ENCODE measurements around the gene COPB2. TPM values are rescaled to one million over a fixed set of nuclear protein-coding genes. Genes with fewer than 3 reads are reported as not detected.

COPB2 gene

GRCh38 chr3:139312959-139313358 is 76.5 kb downstream of the COPB2 start:
- Histone ChIP-seq H3K4me2 (ENCODE audit: low read length) (no peak overlapping the region), H3K4me1 (ENCODE audit: control insufficient read depth, insufficient read depth, low read length) (peaks cover 49% of the 10 kb centered on the region), H3K27me3 (ENCODE audit: control insufficient read depth, insufficient read depth, low read length) (no peaks in the 10 kb centered on the region), H3K9ac (ENCODE audit: low read depth, low read length) (no peak overlapping the region), H3K9me3 (replicated peaks; ENCODE audit: low read length) (no peaks in the 10 kb centered on the region), H3K4me3 (ENCODE audit: low read length) (no peak overlapping the region), H3K36me3 (ENCODE audit: insufficient read depth, low read length) (no peaks in the 10 kb centered on the region)

- Histone ChIP-seq H3K4me2 (ENCODE audit: low read length) (no peak overlapping the region), H3K4me1 (ENCODE audit: control insufficient read depth, insufficient read depth, low read length) (peaks cover 54% of the 10 kb centered on the region), H3K9me3 (replicated peaks; ENCODE audit: low read length) (no peaks in the 10 kb centered on the region), H3K4me3 (ENCODE audit: low read length) (no peak overlapping the region), H3K9ac (ENCODE audit: low read depth, low read length) (no peak overlapping the region), H3K27me3 (ENCODE audit: control insufficient read depth, insufficient read depth, low read length) (no peaks in the 10 kb centered on the region), H3K36me3 (ENCODE audit: insufficient read depth, low read length) (no peaks in the 10 kb centered on the region)
These were observed 77.0 kb downstream of the COPB2 start for GRCh38 chr3:139312416-139312815.

- H3K4me1 ChIP-seq (ENCODE audit: control insufficient read depth, insufficient read depth, low read length), result peaks cover 56% of the 10 kb centered on the region
- no peak overlapping the region for H3K9ac ChIP-seq (ENCODE audit: low read depth, low read length)
- no peak overlapping the region for H3K4me3 ChIP-seq (ENCODE audit: low read length)
- H3K4me2 ChIP-seq (ENCODE audit: low read length), result no peak overlapping the region
- no peaks in the 10 kb centered on the region for H3K36me3 ChIP-seq (ENCODE audit: insufficient read depth, low read length)
- H3K9me3 ChIP-seq (replicated peaks; ENCODE audit: low read length), result no peaks in the 10 kb centered on the region
- no peaks in the 10 kb centered on the region for H3K27me3 ChIP-seq (ENCODE audit: control insufficient read depth, insufficient read depth, low read length)
These were observed 77.9 kb downstream of the COPB2 start for GRCh38 chr3:139311557-139311956.

DNA sequence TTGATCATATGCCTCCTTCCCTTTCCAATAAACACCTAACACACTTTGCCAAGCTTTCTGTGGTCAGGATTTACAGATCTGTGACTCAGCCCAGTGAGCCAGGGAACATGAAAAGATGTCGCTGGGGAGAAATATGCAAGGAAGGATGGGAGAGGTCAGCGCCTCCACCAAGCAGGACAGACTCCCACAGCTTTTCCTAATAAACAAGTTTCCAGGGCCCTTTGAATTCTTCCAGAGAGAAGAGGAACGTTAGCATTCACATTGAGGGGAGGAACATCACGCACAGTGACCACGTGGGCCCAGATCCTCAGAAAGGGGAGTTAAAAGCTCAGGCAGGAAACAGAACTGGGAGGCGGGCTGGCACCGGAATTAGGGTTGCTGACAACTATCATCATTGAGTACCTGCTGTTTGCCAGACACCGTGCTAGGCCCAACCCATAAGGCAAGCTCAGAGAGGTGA is 78.9 kb downstream of the COPB2 start:
- H3K4me3 ChIP-seq (ENCODE audit: low read length), result peak overlapping the region; percentile 35
- H3K9me3 ChIP-seq (replicated peaks; ENCODE audit: low read length), result no peaks in the 10 kb centered on the region
- H3K4me1 ChIP-seq (ENCODE audit: control insufficient read depth, insufficient read depth, low read length), result peaks cover 56% of the 10 kb centered on the region
- H3K27me3 ChIP-seq (ENCODE audit: control insufficient read depth, insufficient read depth, low read length), result no peaks in the 10 kb centered on the region
- H3K36me3 ChIP-seq (ENCODE audit: insufficient read depth, low read length), result no peaks in the 10 kb centered on the region
- H3K4me2 ChIP-seq (ENCODE audit: low read length), result no peak overlapping the region
- peak overlapping the region; percentile 64 for H3K9ac ChIP-seq (ENCODE audit: low read depth, low read length)

- peaks cover 56% of the 10 kb centered on the region for H3K4me1 ChIP-seq (ENCODE audit: control insufficient read depth, insufficient read depth, low read length)
These were observed 79.6 kb downstream of the COPB2 start for GRCh38 chr3:139309880-139310279.

GRCh38 chr3:139309061-139309591 is 80.3 kb downstream of the COPB2 start:
- Histone ChIP-seq H3K4me2 (ENCODE audit: low read length) (no peak overlapping the region), H3K4me1 (ENCODE audit: control insufficient read depth, insufficient read depth, low read length) (peaks cover 60% of the 10 kb centered on the region), H3K36me3 (ENCODE audit: insufficient read depth, low read length) (no peaks in the 10 kb centered on the region), H3K9me3 (replicated peaks; ENCODE audit: low read length) (no peaks in the 10 kb centered on the region), H3K4me3 (ENCODE audit: low read length) (no peak overlapping the region), H3K9ac (ENCODE audit: low read depth, low read length) (peak overlapping the region; percentile 50), H3K27me3 (ENCODE audit: control insufficient read depth, insufficient read depth, low read length) (no peaks in the 10 kb centered on the region)

More at GRCh38 chr3:139309880-139310279, 79.6 kb downstream of the COPB2 start:
- Histone ChIP-seq H3K4me3 (ENCODE audit: low read length) (no peak overlapping the region), H3K36me3 (ENCODE audit: insufficient read depth, low read length) (no peaks in the 10 kb centered on the region), H3K9ac (ENCODE audit: low read depth, low read length) (peak overlapping the region; percentile 50), H3K27me3 (ENCODE audit: control insufficient read depth, insufficient read depth, low read length) (no peaks in the 10 kb centered on the region), H3K4me2 (ENCODE audit: low read length) (peak overlapping the region; percentile 55), H3K9me3 (replicated peaks; ENCODE audit: low read length) (no peaks in the 10 kb centered on the region)

DNA sequence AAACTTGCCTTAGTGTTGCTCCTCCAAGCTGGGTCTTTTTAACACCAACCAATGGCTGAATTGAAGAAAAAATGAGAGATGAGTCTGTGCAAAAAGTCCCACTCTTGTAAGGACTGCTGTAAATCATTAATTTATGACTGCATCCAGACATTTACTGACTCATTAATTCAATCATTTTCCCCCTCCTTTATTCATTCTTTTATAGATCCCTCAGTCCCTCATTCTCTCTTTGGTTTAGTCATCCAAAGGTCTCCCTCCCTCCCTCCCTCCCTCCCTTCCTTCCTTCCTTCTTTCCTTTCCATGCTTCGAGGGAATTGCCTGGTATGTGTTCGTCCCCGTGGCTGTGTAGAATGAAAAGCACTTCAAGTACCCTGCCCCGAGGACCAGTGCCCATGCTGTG is 80.9 kb downstream of the COPB2 start:
- H3K9ac ChIP-seq (ENCODE audit: low read depth, low read length), result peak overlapping the region; percentile 50
- H3K27me3 ChIP-seq (ENCODE audit: control insufficient read depth, insufficient read depth, low read length), result no peaks in the 10 kb centered on the region
- H3K4me3 ChIP-seq (ENCODE audit: low read length), result no peak overlapping the region
- no peaks in the 10 kb centered on the region for H3K9me3 ChIP-seq (replicated peaks; ENCODE audit: low read length)
- H3K4me1 ChIP-seq (ENCODE audit: control insufficient read depth, insufficient read depth, low read length), result peaks cover 66% of the 10 kb centered on the region
- peak overlapping the region; percentile 6 for H3K4me2 ChIP-seq (ENCODE audit: low read length)
- no peaks in the 10 kb centered on the region for H3K36me3 ChIP-seq (ENCODE audit: insufficient read depth, low read length)

DNA sequence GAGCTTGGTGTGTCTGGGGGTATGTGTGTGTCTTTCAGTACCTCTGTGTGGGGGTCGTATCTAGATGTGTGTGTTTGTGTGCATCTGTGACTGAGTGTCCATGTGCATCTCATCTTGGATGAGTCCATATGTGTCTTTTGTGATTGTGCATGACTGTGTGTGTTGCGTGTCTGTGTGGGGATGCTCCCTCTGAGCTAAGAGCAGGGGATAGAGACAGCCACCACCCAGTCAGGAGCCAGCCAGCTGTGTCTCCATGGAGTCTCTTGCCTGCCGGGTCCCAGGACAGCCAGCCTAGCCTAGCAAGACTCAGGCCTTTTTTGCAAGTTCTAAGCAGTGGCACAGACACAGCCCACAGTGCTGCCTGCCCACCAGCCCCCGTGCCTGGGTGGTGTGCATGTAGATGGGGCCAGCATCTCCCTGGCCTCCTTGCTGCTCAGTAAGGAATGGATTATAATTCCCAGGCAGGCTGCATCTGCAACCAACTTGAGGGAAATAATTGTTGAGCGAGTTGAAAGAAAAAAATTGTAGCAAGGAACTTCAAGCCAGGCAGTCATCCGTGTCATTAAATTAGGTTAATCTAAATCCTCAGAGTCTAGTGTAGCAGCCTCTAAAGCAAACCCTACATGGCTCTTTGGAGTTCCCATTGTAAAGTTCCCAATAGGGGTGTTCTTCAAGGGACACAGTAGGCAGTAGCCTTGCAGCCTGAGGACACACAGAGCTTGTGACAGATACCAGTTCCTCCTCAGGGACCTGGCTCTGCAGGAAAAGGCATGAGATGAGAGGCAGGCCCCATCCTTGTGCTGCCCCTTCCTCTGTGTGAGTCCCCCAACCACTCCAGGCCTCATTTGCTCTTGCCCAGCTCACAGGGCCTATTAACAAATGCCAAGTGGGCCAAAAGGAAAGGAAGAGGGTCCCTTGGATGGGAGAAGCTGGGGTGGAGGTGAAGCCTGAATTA is 81.6 kb downstream of the COPB2 start:
- H3K4me3 ChIP-seq (ENCODE audit: low read length), result no peak overlapping the region
- no peak overlapping the region for H3K9ac ChIP-seq (ENCODE audit: low read depth, low read length)
- no peaks in the 10 kb centered on the region for H3K36me3 ChIP-seq (ENCODE audit: insufficient read depth, low read length)
- H3K4me1 ChIP-seq (ENCODE audit: control insufficient read depth, insufficient read depth, low read length), result peaks cover 69% of the 10 kb centered on the region
- H3K9me3 ChIP-seq (replicated peaks; ENCODE audit: low read length), result no peaks in the 10 kb centered on the region
- H3K4me2 ChIP-seq (ENCODE audit: low read length), result peak overlapping the region; percentile 6
- no peaks in the 10 kb centered on the region for H3K27me3 ChIP-seq (ENCODE audit: control insufficient read depth, insufficient read depth, low read length)

Small RNA genes lying within 50 kb of the gene (small RNA-seq; reads per million reads assigned to genes)
- not detected for gene RF00026
